GM19328 (cell line): ENCODE data around the gene MYLK.
"Not testable (repeated sequence)": the region's sequence is repeated elsewhere in the genome, so short reads cannot be mapped to it uniquely, and the experiment has no call there.

Experiments
- ATAC-seq: cut with Tn5 transposase; IDR thresholded peaks from one replicate; pipeline ENCODE4 v1.9.1; 2021; ENCODE audit warnings: mild to moderate bottlenecking, moderate library complexity; ENCODE audit not compliant: unreplicated experiment

The MYLK gene, protein sequence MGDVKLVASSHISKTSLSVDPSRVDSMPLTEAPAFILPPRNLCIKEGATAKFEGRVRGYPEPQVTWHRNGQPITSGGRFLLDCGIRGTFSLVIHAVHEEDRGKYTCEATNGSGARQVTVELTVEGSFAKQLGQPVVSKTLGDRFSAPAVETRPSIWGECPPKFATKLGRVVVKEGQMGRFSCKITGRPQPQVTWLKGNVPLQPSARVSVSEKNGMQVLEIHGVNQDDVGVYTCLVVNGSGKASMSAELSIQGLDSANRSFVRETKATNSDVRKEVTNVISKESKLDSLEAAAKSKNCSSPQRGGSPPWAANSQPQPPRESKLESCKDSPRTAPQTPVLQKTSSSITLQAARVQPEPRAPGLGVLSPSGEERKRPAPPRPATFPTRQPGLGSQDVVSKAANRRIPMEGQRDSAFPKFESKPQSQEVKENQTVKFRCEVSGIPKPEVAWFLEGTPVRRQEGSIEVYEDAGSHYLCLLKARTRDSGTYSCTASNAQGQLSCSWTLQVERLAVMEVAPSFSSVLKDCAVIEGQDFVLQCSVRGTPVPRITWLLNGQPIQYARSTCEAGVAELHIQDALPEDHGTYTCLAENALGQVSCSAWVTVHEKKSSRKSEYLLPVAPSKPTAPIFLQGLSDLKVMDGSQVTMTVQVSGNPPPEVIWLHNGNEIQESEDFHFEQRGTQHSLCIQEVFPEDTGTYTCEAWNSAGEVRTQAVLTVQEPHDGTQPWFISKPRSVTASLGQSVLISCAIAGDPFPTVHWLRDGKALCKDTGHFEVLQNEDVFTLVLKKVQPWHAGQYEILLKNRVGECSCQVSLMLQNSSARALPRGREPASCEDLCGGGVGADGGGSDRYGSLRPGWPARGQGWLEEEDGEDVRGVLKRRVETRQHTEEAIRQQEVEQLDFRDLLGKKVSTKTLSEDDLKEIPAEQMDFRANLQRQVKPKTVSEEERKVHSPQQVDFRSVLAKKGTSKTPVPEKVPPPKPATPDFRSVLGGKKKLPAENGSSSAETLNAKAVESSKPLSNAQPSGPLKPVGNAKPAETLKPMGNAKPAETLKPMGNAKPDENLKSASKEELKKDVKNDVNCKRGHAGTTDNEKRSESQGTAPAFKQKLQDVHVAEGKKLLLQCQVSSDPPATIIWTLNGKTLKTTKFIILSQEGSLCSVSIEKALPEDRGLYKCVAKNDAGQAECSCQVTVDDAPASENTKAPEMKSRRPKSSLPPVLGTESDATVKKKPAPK (N-terminal part only)

GRCh38 chr3:123884203-123884831 lies at the start of gene MYLK:
Gene MYLK (minus strand): TSS chr3:123884332. CDS start chr3:123793841, 90,491 bp downstream.
- peak; percentile 59 for ATAC-seq

- ATAC-seq = no peak
Measured at GRCh38 chr3:123930445-123930844, 46.3 kb upstream of the MYLK start.

DNA sequence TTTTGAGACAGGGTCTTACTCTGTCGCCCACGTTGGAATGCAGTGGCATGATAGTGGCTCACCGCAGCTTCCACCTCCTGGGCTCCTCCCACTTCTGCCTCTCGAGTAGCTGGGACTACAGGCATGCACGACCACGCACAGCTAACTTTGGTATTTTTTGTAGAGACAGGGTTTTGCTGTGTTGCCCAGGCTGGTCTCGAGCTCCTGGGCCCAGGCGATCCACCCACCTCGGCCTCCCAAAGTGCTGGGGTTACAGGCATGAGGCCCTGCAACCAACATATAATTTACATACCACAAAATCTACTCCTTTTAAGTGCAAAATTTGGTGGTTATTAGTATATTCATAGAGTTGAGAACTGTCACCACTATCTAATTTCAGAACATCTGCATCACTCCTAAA lies 45.2 kb upstream of the MYLK start:
- no peak for ATAC-seq

DNA sequence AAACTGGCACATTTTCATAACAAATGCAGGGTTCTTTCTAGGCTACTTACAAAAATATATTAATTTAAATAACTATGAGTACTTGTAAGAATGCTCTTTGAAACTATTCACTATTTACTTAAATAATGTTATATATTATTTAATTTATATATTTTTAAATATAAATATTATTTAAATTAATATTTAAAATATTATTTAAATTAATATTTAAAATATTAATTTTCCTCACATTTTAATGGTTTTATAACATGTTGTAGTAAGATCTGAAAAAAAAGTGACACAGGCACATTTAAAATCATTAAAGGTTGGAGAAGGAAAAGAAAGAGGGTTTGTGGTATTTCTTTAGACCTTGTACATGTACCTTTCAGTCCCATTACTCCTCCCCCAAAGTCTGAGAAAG lies 42.3 kb upstream of the MYLK start:
- ATAC-seq = no peak

GRCh38 chr3:123920868-123921267 lies 36.7 kb upstream of the MYLK start:
- no peak for ATAC-seq

DNA sequence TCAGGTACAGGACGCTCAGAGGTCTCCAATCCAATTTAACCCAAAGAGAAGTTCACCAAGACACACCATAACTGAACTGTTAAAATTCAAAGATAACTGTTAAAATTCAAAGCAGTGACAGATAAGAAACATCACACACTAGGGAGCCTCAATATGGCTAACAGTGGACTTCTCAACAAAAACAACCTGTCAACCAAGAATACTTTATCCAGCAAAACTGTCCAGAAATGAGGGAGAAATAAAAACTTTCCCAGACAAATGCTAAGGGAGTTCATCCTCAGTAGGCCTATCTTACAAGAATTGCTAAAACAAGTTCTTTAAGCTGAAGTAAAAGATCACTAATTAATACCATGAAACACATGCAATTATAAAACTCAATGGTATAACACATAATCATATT lies 36.3 kb upstream of the MYLK start:
- no peak for ATAC-seq

- ATAC-seq = no peak
Measured at GRCh38 chr3:123919353-123919752, 35.2 kb upstream of the MYLK start.

- ATAC-seq = no peak
Measured at GRCh38 chr3:123914829-123915228, 30.7 kb upstream of the MYLK start.

DNA sequence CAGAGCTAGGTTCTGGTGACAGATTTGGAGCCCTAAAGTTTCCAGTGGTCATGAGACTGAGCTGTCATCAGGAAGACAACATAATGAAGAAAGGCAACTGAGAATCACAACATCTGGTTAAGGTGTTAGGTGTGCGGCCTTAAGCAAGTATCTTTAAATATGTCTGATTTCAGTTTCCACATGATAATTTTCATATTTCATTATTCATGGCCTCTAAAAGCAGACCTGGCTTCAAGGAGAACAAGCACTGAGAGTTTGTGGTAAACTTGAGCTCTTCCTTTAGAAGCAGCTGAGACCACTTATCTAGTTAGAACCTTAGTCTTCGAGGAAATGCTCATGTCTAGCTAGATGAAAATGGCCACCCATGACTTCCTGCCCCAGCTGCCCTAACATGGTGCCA lies 25.7 kb upstream of the MYLK start:
- ATAC-seq = no peak

- no peak for ATAC-seq
Measured at GRCh38 chr3:123907720-123908119, 23.6 kb upstream of the MYLK start.

DNA sequence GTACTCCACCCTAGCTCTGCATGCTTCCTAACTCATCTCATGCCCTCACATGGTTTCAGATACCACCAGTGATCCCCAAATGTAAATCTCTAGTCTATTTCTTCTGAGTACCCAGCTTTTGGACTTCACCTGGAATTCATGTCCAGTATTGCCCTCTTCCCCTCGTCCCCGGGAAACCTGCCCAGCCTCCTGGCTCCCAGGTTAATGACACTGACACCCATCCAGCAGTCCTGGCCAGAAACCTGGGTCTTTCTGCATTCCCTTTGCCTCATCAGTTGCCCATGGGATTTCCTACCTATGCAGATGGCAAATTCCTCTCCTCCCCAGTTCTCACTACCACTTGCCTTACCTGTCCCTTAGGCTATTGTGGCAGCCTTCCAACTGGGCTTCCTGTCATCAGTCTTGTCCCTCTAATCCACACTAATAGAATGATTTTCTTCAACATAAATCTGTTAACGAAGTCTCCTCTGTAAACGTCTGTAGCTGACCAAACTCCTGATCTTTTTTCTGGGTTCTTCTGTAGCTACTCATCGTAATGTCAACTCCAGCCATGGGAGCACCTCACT lies 15.3 kb upstream of the MYLK start:
- no peak for ATAC-seq

DNA sequence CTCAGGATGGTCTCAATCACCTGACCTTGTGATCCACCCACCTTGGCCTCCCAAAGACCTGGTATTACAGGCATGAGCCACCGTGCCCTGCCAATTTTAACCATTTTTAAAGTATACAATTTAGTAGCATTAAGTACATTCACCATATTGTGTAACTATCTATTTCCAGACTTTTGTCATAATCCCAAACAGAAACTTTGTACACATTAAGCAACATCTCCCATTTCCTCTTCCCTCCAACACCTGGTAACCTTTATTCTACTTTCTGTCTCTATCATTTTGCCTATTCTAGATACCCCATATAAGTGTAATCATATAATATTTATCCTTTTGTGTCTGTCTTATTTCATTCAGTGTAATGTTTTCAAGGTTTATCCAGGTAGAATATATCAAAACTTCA lies 8.9 kb upstream of the MYLK start:
- ATAC-seq = no peak

DNA sequence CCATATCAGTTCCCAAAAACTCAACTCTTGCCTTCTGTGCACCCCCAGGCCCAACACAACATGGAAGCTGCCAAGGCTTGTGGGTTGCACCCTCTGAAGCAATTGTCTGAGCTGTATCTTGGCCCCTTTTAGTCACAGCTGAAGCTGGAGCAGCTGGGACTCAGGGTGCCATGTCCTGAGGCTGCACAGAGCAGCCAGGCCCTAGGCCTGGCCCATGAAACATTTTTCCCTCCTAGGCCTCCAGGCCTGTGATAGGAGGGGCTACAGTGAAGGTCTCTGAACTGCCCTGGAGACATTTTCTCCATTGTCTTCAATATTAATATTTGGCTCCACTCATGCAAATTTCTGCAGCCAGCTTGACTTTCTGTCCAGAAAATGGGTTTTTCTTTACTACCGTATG lies 8.1 kb upstream of the MYLK start:
- no peak for ATAC-seq

GRCh38 chr3:123890991-123891390 lies 6.9 kb upstream of the MYLK start:
- ATAC-seq = not testable (repeated sequence)

DNA sequence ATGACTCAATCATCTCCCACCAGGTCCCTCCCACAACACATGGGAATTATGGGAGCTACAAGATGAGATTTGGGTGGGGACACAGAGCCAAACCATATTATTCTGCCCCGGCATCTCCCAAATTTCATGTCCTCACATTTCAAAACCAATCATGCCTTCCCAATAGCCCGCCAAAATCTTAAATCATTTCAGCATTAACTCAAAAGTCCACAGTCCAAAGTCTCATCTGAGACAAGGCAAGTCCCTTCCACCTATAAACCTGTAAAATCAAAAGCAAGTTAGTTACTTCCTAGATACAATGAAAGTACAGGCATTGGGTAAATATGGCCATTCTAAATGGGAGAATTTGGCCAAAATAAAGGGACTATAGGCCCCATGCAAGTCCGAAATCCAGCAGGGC lies 6.0 kb upstream of the MYLK start:
- ATAC-seq = not testable (repeated sequence)

- no peak for ATAC-seq
Measured at GRCh38 chr3:123884993-123885392, 861 bp upstream of the MYLK start.

DNA sequence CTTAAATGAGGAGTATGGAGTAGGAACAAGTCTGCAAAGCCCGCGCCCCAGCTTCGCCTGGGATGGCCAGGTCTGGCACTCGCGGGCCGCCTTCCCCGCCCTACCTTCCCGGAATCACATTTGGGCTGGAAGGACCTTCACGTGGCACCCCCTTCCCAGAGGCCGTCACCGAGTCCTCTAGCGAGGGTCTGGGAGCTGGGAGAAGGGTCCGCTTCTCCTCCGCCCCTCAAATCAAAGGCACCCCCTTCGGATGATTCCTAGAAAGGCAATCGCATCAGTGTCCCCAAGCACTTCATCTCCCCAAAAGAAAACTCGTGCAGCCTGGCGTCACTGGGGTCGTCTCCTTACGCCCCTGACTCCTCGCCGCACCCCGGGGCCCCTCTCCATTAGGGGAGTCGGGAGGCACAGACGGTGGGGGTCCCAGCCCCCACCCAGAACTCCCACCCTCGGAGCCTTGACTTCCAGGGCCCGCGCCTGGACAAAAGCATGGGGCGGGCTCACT lies 380 bp downstream of the MYLK start:
- no peak for ATAC-seq

- ATAC-seq = no peak
Measured at GRCh38 chr3:123883111-123883510, 1.0 kb downstream of the MYLK start.

- no peak for ATAC-seq
Measured at GRCh38 chr3:123881771-123882170, 2.4 kb downstream of the MYLK start.

DNA sequence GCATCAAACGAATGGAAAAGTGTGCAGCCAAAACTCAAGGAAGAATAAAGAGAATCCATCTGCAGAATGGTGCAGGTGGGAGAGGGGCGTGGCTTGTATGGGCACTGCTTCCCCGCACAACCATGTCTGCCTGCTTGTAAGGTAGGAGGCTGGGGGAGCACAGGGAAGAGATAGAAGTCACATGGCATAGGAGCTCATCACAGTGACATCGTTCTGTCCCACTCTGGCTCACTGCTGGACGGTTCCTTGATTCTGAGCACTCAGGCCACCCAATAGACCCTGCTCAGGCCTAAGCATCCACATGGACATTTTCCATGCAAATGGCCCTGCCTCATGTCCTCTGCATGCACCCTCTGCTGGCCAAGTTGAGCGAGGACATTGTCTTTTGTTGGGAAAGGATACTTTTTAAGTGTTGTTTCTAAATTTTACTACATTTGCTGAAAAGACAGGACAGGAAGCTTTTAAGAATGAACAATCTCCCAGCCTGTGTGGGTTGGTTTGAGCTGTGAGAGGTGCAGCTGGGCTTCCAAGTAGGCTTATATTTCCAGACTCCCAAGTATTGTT lies 3.1 kb downstream of the MYLK start:
- ATAC-seq = no peak
